Measurements from ENCODE around the gene IFFO2.

GRCh38 chr1:18996548-18997177 is 40.2 kb upstream of the IFFO2 start:
- TF ChIP-seq, protein P1, sequence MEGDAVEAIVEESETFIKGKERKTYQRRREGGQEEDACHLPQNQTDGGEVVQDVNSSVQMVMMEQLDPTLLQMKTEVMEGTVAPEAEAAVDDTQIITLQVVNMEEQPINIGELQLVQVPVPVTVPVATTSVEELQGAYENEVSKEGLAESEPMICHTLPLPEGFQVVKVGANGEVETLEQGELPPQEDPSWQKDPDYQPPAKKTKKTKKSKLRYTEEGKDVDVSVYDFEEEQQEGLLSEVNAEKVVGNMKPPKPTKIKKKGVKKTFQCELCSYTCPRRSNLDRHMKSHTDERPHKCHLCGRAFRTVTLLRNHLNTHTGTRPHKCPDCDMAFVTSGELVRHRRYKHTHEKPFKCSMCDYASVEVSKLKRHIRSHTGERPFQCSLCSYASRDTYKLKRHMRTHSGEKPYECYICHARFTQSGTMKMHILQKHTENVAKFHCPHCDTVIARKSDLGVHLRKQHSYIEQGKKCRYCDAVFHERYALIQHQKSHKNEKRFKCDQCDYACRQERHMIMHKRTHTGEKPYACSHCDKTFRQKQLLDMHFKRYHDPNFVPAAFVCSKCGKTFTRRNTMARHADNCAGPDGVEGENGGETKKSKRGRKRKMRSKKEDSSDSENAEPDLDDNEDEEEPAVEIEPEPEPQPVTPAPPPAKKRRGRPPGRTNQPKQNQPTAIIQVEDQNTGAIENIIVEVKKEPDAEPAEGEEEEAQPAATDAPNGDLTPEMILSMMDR (IDR thresholded peaks at IDR 0.05 in 2 of 3, conservative IDR thresholded peaks at IDR 0.05 in 1 of 3; ENCODE audit: borderline replicate concordance in 1 of 3, insufficient read depth in 1 of 3, low read depth in 2 of 3, low read length in 2 of 3), result no peak
- no peak for TF ChIP-seq FOSL1 (IDR thresholded peaks at IDR 0.05; ENCODE audit: low read depth)
- TF ChIP-seq YY1 (IDR thresholded peaks at IDR 0.05; ENCODE audit: extremely low read depth, insufficient replicate concordance, low read depth, low read length), result no peak
- TF ChIP-seq POLR2AphosphoS5 (IDR thresholded peaks at IDR 0.05; ENCODE audit: low read depth, low read length), result no peak
- no peak for TF ChIP-seq MAX (IDR thresholded peaks at IDR 0.05)
- TF ChIP-seq EZH2 (IDR thresholded peaks at IDR 0.05), result no peak
- TF ChIP-seq REST (IDR thresholded peaks at IDR 0.05; ENCODE audit: low read depth), result no peak
- TF ChIP-seq POLR2A (IDR thresholded peaks at IDR 0.05; ENCODE audit: borderline replicate concordance, extremely low read depth, insufficient read depth, insufficient read length), result no peak
- no peak for TF ChIP-seq ZNF274 (IDR thresholded peaks at IDR 0.05; ENCODE audit: low read depth, low read length)
- TF ChIP-seq EZH2phosphoT487 (IDR thresholded peaks at IDR 0.05; ENCODE audit: borderline replicate concordance), result no peak
- no peak for TF ChIP-seq TCF7L2 (IDR thresholded peaks at IDR 0.05; ENCODE audit: borderline replicate concordance, extremely low read depth, insufficient read depth, insufficient read length)
- no peak for TF ChIP-seq ZBTB33 (IDR thresholded peaks at IDR 0.05; ENCODE audit: extremely low read depth, insufficient replicate concordance, low read length)
- no peak for TF ChIP-seq SIN3A (IDR thresholded peaks at IDR 0.05; ENCODE audit: low read depth)
